HG02885 (cell line): Measurements from ENCODE around the gene SSX7.
"Not testable (repeated sequence)": the region's sequence is repeated elsewhere in the genome, so short reads cannot be mapped to it uniquely, and the experiment has no call there.

Source experiments
- ATAC-seq: cut with Tn5 transposase; IDR thresholded peaks from one replicate; pipeline ENCODE4 v1.9.1; 2021; ENCODE audit warnings: mild to moderate bottlenecking; ENCODE audit not compliant: unreplicated experiment, poor library complexity

SSX7 gene

GRCh38 chrX:52654800-52655199 is at the start of gene SSX7:
SSX7 (minus strand) TSS chrX:52654900; CDS start chrX:52653472, 1,428 bp downstream.
- not testable (repeated sequence) for ATAC-seq

- ATAC-seq: not testable (repeated sequence)
Measured at GRCh38 chrX:52692034-52692433, 37.3 kb upstream of the SSX7 start.

- not testable (repeated sequence) for ATAC-seq
Measured at GRCh38 chrX:52662218-52662617, 7.5 kb upstream of the SSX7 start.

- not testable (repeated sequence) for ATAC-seq
Measured at GRCh38 chrX:52655475-52655874, 775 bp upstream of the SSX7 start.

GRCh38 chrX:52650676-52651075 is 4.0 kb downstream of the SSX7 start:
- not testable (repeated sequence) for ATAC-seq

GRCh38 chrX:52648956-52649355 is 5.7 kb downstream of the SSX7 start:
- ATAC-seq: not testable (repeated sequence)

GRCh38 chrX:52628483-52628882 is 26.2 kb downstream of the SSX7 start:
- not testable (repeated sequence) for ATAC-seq

GRCh38 chrX:52620661-52621060 is 34.0 kb downstream of the SSX7 start:
- ATAC-seq: not testable (repeated sequence)

GRCh38 chrX:52608961-52609360 is 45.7 kb downstream of the SSX7 start:
- ATAC-seq: no peak

GRCh38 chrX:52603151-52603550 is 51.5 kb downstream of the SSX7 start:
- not testable (repeated sequence) for ATAC-seq

GRCh38 chrX:52598886-52599285 is 55.8 kb downstream of the SSX7 start:
- ATAC-seq: no peak

GRCh38 chrX:52594658-52595057 is 60.0 kb downstream of the SSX7 start:
- no peak for ATAC-seq
